Measurements from ENCODE around the gene ARHGEF19. TPM values are rescaled to one million over a fixed set of nuclear protein-coding genes. Genes with fewer than 3 reads are reported as not detected.

ARHGEF19 gene
- total and polyA plus RNA-seq, 2 of the 13 experiments (the other 11 are each of a cell fraction or from before 2014, with no cell fraction given): 1.7 to 1.8 TPM

GRCh38 chr1:16181887-16182719 lies 30.3 kb downstream of the ARHGEF19 start (continued):
- TF ChIP-seq TFDP1 (CRISPR knock-in tag; IDR thresholded peaks at IDR 0.05; ENCODE audit: borderline replicate concordance): no peak
- TF ChIP-seq DR1 (CRISPR knock-in tag; IDR thresholded peaks at IDR 0.05): no peak
- no peak for TF ChIP-seq PLRG1 (conservative IDR thresholded peaks at IDR 0.05)
- TF ChIP-seq MNT (IDR thresholded peaks at IDR 0.05): no peak
- TF ChIP-seq SP5 (CRISPR knock-in tag; IDR thresholded peaks at IDR 0.05; ENCODE audit: borderline replicate concordance, low read depth): peak; percentile 71; the same call in 1 of the 2 replicates
- TF ChIP-seq TFAP4 (IDR thresholded peaks at IDR 0.05; ENCODE audit: borderline replicate concordance, low read depth): no peak
- TF ChIP-seq ZBTB38 (CRISPR knock-in tag; IDR thresholded peaks at IDR 0.05): peak; percentile 75; the same call in 1 of the 2 replicates
- no peak for TF ChIP-seq NFE2L1 (CRISPR knock-in tag; IDR thresholded peaks at IDR 0.05; ENCODE audit: borderline replicate concordance)
- TF ChIP-seq ZNF749 (CRISPR knock-in tag; IDR thresholded peaks at IDR 0.05; ENCODE audit: borderline replicate concordance): no peak
- TF ChIP-seq ZMAT3 (CRISPR knock-in tag; conservative IDR thresholded peaks at IDR 0.05): 0 out of 2 replicates have a peak, but pooled peaks have one; percentile 22
- TF ChIP-seq SIX4 (CRISPR knock-in tag; IDR thresholded peaks at IDR 0.05): 0 out of 2 replicates have a peak, but pooled peaks have one; percentile 21
- TF ChIP-seq HDAC6 (IDR thresholded peaks at IDR 0.05; ENCODE audit: low read depth, low read length): no peak
- TF ChIP-seq SNRNP70 (IDR thresholded peaks at IDR 0.05; ENCODE audit: low read depth, low read length): no peak
- peak; percentile 53; the same call in 1 of the 2 replicates for TF ChIP-seq ZSCAN9 (CRISPR knock-in tag; IDR thresholded peaks at IDR 0.05; ENCODE audit: borderline replicate concordance)
- TF ChIP-seq HDAC1 (CRISPR knock-in tag; IDR thresholded peaks at IDR 0.05): peak; percentile 73; the same call in 1 of the 2 replicates
- TF ChIP-seq ZNF333 (CRISPR knock-in tag; IDR thresholded peaks at IDR 0.05; ENCODE audit: borderline replicate concordance): no peak
- no peak for TF ChIP-seq MATR3 (CRISPR knock-in tag; IDR thresholded peaks at IDR 0.05)
- TF ChIP-seq MIXL1 (CRISPR knock-in tag; IDR thresholded peaks at IDR 0.05): no peak
- peak; percentile 31; the same call in 1 of the 2 replicates for TF ChIP-seq MIER2 (CRISPR knock-in tag; IDR thresholded peaks at IDR 0.05)
- TF ChIP-seq ZFP82 (CRISPR knock-in tag; IDR thresholded peaks at IDR 0.05; ENCODE audit: borderline replicate concordance): no peak
- no peak for TF ChIP-seq ZNF513 (CRISPR knock-in tag; conservative IDR thresholded peaks at IDR 0.05)
- no peak for TF ChIP-seq CHD2 (IDR thresholded peaks at IDR 0.05; ENCODE audit: low read depth, low read length)
- TF ChIP-seq SRSF1 (optimal IDR thresholded peaks at IDR 0.05; ENCODE audit: low read depth, low read length): no peak
- peak; percentile 40; the same call in 1 of the 2 replicates for TF ChIP-seq ZNF770 (CRISPR knock-in tag; IDR thresholded peaks at IDR 0.05)

All from HepG2 (cell line).